GM19468 (cell line): ENCODE measurements around the gene SSB.
A peak's percentile ranks its signal among the peaks of the same experiment; 100 is the strongest.
"Not testable (repeated sequence)": the region's sequence is repeated elsewhere in the genome, so short reads cannot be mapped to it uniquely, and the experiment has no call there.

Source experiments
- ATAC-seq: cut with Tn5 transposase; IDR thresholded peaks from one replicate; pipeline ENCODE4 v1.9.1; 2021; ENCODE audit warnings: mild to moderate bottlenecking, moderate library complexity, moderate number of reproducible peaks; ENCODE audit not compliant: unreplicated experiment; ENCODE audit errors: extremely low read depth

SSB gene

GRCh38 chr2:169827272-169828140 is 28.8 kb downstream of the SSB start, which contains the start of gene UBR3:
UBR3 (plus strand) TSS chr2:169827454; CDS start chr2:169827508, 54 bp downstream.
- ATAC-seq, result peak; percentile 69

- peak; percentile 21 for ATAC-seq
These were observed 29.6 kb downstream of the SSB start for GRCh38 chr2:169828141-169828811.

- no peak for ATAC-seq
These were observed 35.7 kb downstream of the SSB start for GRCh38 chr2:169834401-169834800.

- no peak for ATAC-seq
These were observed 40.2 kb downstream of the SSB start for GRCh38 chr2:169838743-169839489.

GRCh38 chr2:169839954-169840746 is 41.5 kb downstream of the SSB start:
- ATAC-seq, result no peak

GRCh38 chr2:169840747-169841142 is 42.1 kb downstream of the SSB start:
- no peak for ATAC-seq

- not testable (repeated sequence) for ATAC-seq
These were observed 43.0 kb downstream of the SSB start for GRCh38 chr2:169841625-169842024.

GRCh38 chr2:169845016-169845415 is 46.3 kb downstream of the SSB start:
- ATAC-seq, result no peak

GRCh38 chr2:169848959-169849693 is 50.5 kb downstream of the SSB start:
- not testable (repeated sequence) for ATAC-seq

- ATAC-seq, result no peak
These were observed 51.0 kb downstream of the SSB start for GRCh38 chr2:169849710-169850109.

GRCh38 chr2:169853041-169853668 is 54.5 kb downstream of the SSB start:
- ATAC-seq, result no peak

GRCh38 chr2:169855281-169856258 is 56.9 kb downstream of the SSB start:
- not testable (repeated sequence) for ATAC-seq

- no peak for ATAC-seq
These were observed 60.8 kb downstream of the SSB start for GRCh38 chr2:169859423-169859822.

- no peak for ATAC-seq
These were observed 61.5 kb downstream of the SSB start for GRCh38 chr2:169860149-169860548.
